Measurements from ENCODE around the gene MFAP4.

DNA sequence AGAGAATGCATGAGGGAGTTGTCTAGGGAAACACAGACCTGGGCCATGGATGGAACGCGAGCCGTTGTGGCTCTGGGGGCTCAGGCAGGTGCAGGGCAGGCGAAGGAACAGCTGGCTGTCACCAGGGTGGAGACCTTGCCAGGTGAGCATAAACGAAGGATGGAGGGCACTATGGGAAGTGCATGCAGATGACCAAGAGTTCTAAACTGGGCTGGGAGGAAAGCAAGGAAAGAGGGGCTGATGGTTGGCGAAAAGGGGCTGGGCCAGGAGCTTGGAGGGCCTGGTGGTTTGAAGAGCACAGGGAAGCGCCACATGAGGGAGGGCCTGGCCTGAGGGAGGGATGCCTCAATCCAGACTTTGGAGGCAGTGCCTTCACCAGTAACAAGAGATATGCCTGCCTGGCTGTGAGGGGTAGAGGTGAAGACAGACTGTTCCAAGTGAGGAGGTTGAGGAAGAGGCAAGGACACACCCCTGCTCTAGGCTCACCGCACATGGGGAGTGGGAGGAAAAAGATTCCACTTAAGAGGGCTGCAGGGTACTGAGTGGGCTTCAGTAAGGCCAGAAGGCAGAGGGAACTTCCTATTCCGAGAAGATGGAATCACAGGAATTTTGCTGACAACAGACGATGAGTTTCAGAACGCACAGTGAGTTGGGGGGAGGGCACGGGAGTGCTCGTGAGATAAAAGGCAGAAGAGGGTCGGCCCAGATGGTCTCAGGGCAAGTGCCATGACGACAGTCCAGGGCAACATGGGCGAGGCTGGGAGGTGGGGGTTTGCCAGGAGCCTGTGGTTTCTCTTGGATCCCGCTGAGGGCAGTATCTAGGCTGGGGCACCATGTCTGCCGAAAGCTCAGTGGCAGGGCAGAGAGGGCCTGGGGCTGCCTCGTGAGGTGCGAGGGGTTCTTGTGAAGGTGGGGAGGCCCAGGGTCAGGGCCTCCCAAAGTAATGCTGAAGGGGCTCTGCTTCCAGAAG, 45.1 kb downstream of the MFAP4 start:
- TF ChIP-seq, protein P1, sequence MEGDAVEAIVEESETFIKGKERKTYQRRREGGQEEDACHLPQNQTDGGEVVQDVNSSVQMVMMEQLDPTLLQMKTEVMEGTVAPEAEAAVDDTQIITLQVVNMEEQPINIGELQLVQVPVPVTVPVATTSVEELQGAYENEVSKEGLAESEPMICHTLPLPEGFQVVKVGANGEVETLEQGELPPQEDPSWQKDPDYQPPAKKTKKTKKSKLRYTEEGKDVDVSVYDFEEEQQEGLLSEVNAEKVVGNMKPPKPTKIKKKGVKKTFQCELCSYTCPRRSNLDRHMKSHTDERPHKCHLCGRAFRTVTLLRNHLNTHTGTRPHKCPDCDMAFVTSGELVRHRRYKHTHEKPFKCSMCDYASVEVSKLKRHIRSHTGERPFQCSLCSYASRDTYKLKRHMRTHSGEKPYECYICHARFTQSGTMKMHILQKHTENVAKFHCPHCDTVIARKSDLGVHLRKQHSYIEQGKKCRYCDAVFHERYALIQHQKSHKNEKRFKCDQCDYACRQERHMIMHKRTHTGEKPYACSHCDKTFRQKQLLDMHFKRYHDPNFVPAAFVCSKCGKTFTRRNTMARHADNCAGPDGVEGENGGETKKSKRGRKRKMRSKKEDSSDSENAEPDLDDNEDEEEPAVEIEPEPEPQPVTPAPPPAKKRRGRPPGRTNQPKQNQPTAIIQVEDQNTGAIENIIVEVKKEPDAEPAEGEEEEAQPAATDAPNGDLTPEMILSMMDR (IDR thresholded peaks at IDR 0.05), result no peak
- no peak for TF ChIP-seq POLR2A (IDR thresholded peaks at IDR 0.05)
